ENCODE results near the gene ADH4. TPM values are rescaled to one million over a fixed set of nuclear protein-coding genes. Genes with fewer than 3 reads are reported as not detected.
"Not testable (repeated sequence)": the region's sequence is repeated elsewhere in the genome, so short reads cannot be mapped to it uniquely, and the experiment has no call there.

The ADH4 gene
- total RNA-seq, 1 donor from 2014 or later: not detected

GRCh38 chr4:99084595-99084994 is 59.5 kb downstream of the ADH4 start:
- no peak for DNase-seq (ENCODE audit: low read depth)

DNA sequence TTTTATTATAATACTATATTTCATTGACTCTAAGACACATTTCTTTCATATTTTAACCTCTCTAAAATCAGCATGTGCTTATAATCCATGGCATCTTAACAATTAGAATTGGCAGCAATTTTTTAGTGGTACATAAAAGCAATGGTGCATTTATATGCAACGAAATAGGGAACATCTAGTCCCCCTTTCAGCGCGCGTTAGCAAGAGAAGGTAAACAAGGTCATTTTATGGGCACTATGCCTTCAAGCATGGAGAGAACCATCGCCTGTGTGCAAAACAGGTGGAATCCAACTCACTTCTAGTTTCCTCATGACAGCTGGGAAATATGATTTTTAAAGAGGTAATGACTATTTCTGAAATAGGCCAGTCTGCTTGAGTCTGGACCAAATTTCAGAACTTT is 61.9 kb downstream of the ADH4 start:
- DNase-seq (ENCODE audit: low read depth): no peak

- not testable (repeated sequence) for DNase-seq (ENCODE audit: low read depth)
These were observed 63.2 kb downstream of the ADH4 start for GRCh38 chr4:99080869-99081268.

DNA sequence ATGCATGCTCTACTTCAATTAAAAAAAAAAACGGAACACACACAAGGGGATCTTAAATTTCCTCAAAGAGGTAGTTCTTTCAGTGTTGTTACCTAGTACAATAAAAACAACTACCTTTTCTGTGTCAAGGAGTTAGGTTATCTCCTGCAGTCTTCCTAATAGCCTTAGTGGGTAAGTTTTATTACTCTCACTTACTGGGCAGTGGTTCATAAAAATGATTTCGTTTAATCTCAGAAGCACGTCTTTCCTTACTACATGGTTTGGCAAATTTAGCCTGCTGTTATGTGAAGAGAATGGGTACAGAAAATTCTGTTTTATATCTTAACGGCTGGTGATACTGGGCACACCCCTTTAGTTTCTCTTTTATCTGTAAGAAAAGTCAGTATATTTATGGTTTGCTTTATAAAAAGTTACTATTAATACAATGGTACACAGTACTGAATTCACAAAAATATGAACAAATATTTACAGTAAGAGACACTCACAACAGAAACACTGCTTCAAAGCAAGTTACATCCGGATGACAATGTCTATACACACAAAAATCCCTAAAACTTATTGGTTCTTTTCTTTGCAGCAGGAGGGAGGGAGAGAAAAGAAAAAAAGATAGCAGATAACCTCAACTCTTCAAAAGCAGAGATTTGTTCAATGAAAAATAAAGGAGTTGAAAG is 64.3 kb downstream of the ADH4 start:
- no peak for DNase-seq (ENCODE audit: low read depth)

DNA sequence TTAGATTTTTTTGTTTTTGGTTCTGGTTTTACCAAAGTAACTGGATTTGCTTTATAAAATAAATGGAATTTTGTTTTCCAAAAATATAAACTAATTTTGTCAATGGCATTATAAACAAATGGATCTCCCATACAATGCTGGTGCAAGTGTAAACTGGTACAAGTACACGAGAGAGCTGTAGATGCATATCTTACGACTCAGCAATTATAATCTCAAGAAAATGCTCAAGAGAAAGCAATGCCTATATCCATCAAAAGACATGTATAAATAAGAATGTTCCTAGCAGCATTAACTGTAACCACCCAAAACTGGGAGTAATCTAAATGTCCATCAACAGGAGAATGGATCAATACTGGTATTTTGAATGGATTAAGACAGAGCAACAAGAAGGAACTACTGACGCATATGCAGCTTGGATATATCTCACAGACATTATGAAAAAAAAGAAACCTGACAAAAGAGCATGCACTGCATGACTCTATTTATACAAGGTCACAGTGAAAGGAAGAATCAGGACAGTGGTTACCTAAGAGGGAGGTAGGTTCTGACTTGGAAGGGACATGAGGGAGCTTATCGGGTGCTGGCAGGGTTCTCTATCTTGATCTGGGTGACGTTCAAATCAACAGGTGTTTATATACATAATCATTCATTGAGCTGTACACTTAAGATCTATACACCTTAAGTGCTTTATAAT is 65.0 kb downstream of the ADH4 start:
- no peak for DNase-seq (ENCODE audit: low read depth)

GRCh38 chr4:99078336-99078735 is 65.8 kb downstream of the ADH4 start:
- DNase-seq (ENCODE audit: low read depth): peak; percentile 70

- DNase-seq (ENCODE audit: low read depth): no peak
These were observed 66.9 kb downstream of the ADH4 start for GRCh38 chr4:99077177-99077576.

GRCh38 chr4:99076292-99076976 is 67.7 kb downstream of the ADH4 start:
- DNase-seq (ENCODE audit: low read depth): no peak

- DNase-seq (ENCODE audit: low read depth): no peak
These were observed 69.3 kb downstream of the ADH4 start for GRCh38 chr4:99074816-99075215.

Other genes starting within 250 kb of the ADH4 start
- 93.1 and 132 TPM in 2 replicates for gene EIF4E, start 215.2 kb downstream of the ADH4 start, total RNA-seq
- gene METAP1, start 148.6 kb downstream of the ADH4 start, total RNA-seq: 40.4 and 44.6 TPM in 2 replicates
- gene ADH5, start 55.5 kb downstream of the ADH4 start, total RNA-seq: 118 and 122 TPM in 2 replicates
- gene ADH6, start 74.9 kb upstream of the ADH4 start, total RNA-seq: not detected in 2 replicates
- not detected in 2 replicates for gene ADH1A, start 146.7 kb upstream of the ADH4 start, total RNA-seq
- not detected in 2 replicates for gene ADH1B, start 177.1 kb upstream of the ADH4 start, total RNA-seq
- gene ADH1C, start 208.4 kb upstream of the ADH4 start, total RNA-seq: not detected in 2 replicates